GM19328 (cell line): ENCODE data around the gene STK32B.

Experiments
- ATAC-seq: cut with Tn5 transposase; IDR thresholded peaks from one replicate; pipeline ENCODE4 v1.9.1; 2021; ENCODE audit warnings: mild to moderate bottlenecking, moderate library complexity; ENCODE audit not compliant: unreplicated experiment

The STK32B gene

DNA sequence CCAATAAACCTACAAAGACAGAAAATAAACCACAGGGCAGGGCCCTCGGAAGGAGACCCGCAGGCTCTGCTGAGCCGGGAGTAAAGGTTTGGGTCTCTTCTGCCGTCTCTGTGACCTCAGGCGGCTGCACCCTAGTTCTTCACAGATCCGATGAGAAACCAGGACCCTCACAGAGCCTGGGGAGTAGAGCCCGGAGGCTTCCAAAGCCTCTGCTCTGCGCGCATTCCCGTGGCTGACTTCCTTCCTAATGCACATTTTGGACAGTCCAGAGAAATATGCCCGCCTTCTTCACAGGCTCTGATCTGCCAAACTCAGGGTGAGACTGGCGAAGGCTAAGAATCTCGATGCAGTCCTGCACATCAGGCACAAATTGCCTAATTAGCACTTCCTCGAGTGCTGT lies 411.6 kb downstream of the STK32B start:
- ATAC-seq: no peak

DNA sequence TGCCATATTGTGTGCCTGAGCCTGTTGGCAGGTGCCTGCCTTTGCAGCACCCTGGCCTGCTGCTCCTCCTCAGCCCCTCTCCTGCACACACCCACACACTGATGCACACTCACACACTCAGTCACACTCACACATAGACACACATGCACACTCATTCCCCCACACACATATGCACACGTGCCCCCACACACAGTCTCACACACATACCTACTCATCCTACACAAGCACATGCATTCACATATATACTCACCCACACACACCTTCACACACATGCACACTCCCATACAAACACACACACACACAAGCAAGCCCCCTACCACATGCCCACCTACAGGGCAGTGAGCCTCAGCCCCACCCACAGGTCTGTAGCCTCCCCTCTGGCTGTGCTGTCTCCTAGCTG lies 412.1 kb downstream of the STK32B start:
- no peak for ATAC-seq

DNA sequence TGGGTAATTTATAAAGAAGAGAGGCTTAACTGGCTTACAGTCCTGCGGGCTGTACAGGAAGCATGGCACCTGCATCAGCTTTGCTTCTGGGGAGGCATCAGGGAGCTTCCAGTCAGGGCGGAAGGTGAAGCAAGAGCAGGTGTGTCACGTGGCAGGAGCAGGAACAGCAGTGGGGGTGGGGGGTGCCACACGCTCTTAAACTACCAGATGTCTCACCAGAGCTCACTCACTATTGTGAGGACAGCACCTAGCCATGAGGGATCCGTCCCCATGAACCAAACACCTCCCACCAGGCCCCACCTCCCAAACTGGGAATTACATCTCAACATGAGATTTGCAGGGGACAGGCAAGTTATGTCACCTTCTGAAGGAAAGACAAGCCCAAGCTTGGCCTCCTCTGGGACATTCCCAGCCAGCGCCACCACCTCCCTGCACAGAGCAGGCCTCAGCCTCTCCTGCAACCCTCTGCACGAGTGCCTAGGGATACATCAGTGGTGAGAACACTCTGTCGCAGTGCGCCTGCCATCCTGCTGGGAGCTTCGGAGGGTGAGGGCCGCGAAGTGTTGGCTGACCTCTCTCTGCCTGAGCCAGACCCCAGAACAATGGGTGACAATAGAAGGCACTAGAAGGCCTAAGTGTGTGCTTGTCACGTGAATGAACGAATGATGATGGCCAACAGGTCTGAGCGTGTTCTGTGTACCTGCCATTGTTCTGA lies 412.8 kb downstream of the STK32B start:
- no peak for ATAC-seq

DNA sequence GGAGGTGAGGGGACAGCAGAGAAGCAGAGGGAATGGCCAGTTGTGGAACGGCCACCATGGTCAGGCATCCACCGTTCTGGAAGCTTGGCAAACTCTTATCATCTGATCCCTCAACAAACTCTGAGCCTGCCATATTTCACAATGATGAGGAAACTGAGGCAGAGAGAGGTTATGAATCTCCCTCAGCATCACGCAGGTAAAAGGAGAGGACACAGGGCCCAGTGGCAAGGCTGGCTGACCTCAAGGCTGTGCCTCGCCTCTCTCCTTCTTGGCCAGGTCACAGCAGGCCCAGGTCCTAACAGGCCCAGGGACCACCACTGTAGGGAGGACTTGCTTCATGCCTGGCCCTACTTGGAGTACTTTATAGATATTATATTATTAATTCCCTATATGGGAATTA lies 414.2 kb downstream of the STK32B start:
- ATAC-seq: no peak

DNA sequence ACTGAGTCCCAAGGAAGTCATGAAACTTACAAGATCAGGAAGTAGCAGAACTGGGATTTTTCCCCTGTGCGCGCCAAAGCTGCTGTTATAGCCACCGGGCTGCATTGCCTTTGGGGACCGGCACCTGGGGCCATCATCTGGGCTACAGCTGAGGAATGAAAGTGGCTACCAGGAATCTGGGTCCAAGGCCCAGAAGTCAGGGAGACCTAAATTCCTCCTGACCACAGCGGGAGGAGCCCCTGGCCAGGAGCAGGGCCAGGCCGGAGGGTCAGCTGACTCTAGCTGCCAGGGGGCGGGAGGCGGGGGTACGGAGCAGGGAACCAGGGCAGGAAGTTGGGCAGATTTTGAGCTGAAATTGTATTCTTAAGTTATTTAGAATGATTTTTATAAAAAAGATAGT lies 414.7 kb downstream of the STK32B start:
- no peak for ATAC-seq

DNA sequence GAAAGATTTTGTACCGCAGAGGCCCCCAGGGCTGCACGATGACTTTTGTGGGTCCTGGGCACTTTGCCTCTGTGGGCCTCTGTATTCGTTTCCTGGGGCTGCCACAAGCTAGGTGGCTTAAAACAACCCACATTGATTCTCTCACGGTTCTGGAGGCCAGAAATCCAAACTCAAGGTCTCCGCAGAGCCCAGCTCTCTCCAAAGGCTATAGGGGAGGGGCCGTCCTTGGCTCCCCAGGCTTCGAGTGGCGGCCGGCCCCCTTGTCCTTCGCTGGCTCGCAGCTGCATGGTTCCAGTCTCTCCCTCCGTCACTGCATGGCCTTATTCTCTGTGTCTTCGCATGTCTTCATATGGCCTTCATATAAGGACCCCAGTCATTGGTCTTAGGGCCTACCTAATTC lies 415.8 kb downstream of the STK32B start:
- ATAC-seq: no peak

DNA sequence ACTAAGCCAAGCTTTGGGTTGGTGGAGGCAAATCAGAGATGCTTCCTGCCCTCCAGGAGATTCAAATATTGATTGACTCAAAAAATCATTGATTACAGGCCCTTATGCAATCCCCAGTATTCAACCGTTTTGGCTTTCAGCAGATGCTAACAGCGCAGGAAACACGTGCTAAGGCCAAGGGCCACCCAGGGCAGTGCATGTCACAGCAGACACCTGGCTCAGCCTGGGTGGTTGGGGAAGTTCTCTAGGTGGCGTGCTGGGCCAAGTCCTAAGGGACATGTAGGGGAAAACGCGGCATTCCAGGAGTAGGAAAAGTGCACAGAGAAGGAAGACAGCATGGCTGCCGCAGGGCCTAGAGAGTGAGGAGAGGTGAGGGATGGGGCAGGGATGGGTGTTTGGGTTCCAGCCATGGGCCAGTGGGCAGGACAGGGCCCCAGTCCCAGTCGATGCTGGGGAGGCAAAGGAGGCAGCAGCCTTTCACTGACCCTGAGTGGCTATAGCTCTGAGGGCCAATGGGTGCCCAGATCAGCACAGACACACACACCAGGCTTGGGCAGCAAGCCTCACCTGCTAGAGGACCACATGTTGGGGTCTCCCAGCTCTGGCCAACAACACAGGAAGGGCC lies 418.0 kb downstream of the STK32B start:
- no peak for ATAC-seq

DNA sequence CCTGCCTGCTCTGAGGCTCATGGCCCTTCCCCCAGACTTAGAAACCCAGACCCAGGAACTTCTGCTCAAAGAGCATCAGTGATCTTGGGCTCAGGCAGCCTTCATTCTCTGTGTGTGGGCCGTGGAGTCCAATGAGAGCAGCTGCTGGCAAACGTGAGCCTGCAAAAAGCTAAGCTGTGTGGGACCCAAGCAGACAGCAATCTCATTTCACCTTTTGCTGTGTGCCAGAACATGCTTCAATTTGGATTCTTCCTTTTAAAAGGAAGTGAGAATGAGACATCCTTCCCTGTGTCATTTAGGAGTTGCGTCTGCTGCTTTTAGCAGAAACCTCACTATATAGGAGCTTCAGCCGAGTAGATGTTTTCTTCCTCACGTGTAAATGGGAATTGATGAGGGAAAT lies 418.6 kb downstream of the STK32B start:
- no peak for ATAC-seq

DNA sequence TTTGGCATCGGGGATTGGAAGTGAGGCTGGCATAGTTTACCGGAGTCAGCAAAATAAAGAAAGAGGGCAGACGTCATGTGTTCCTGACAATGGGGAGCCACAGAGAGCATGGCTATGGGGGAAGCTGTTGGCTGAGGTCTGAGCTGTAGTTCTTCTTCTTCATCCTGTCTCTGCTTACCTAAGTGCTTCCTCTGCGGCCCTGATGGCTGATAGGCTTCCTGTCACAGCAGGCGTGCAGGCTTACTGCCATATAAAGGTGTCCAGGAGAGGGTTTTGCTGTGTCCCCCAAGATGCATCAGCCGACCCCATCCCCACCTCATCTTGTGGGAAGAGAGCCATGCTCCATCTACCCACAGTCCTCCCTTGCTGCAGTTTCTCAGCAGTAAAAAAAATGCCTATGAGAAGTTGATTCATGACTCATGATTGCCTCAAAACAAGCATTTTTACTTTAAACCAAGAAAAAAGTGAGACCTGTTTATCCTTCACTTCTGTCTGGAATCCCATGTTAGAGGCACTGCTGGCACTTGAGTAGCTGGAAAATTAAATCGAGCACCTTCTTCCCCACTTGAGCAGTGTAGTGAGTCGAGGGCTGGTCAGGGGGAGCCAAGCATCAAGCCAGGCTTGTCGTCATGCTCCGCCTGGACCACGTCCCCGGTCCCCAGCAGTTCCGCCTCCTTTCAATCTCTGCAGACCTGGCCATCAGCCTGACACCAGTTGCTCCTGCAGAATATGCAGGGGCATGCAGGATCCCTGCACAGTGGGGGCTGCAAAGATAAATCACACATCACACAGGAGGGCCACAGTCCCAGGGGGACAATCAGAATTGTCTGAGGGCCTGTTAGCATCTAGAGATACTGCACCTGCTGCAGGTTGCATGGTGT lies 419.3 kb downstream of the STK32B start:
- no peak for ATAC-seq

DNA sequence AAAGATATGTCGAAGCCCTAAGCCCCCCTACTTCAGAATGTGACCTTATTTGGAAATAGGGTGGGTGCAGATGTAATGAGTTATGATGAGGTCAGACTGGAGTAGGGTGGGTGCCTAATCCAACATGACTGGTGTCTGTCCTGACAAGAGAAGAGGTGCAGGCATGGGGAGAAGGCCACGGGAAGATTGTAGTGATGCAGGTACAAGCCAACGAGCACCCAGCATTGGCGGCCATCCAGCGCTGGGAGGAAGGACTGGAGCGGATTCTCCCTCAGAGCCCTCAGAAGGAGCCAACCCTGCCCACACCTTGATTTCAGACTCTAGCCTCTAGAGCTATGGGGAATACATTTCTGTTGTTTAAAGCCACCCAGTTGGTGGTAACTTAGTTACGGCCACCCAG lies 419.9 kb downstream of the STK32B start:
- no peak for ATAC-seq

DNA sequence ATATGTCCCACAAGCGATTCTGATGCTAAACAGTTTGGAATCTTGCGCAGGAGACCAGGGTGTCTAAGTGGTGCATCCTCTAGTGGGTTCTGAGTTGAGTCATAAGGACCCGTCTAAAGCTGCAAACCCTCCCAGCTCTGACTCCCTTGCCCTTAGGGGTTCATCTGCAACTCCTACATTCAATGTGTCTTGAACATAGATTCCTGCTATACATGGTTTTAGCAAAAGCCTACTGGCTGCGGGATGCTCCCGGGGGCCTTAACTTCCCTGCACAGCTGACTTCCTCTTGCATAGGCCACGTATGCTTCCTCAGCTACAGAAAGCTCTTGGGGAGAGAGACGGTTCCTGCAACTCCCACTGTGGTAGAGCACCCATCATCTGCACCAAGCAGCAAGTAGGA lies 420.4 kb downstream of the STK32B start:
- ATAC-seq: no peak

DNA sequence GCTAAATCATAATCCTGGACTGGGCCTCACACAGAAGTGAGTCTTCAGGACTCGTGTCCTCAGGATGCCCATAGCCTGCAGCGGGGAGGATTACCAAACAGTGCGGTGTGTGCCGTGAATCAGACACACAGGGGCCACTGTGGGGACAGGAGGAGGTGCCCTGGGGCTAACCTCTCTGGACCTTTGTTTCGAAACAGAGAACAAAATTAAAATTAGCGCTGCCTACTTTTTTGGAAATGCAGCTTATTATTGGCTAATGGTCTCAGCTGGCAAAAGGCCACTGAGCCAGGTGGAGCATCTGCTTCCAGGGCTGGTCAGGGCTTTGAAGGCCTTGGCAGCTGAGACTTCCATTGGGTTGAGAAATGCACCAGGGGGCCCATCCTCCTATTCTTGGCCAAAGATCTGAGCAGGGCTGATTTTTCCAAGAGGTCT lies 420.9 kb downstream of the STK32B start:
- no peak for ATAC-seq

DNA sequence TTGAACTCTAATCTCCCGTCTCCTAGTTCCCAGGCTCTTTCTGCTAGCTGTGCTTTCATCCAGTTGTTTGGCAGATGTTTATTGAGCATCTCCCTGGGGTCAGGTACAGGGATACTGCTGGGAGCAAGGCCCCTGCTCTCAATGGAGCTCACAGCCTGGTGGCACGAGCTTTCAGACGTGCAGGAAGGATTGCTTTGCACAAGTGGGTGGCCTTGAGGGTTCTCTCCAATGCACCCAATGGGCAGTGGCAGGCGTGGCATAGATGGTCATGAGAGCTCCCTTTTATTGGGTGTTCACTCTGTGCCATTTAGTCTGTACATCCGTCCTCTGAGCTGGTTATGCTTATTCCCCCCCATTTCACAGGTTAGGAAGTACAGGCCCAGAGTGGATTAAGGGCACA lies 421.8 kb downstream of the STK32B start:
- ATAC-seq: no peak

DNA sequence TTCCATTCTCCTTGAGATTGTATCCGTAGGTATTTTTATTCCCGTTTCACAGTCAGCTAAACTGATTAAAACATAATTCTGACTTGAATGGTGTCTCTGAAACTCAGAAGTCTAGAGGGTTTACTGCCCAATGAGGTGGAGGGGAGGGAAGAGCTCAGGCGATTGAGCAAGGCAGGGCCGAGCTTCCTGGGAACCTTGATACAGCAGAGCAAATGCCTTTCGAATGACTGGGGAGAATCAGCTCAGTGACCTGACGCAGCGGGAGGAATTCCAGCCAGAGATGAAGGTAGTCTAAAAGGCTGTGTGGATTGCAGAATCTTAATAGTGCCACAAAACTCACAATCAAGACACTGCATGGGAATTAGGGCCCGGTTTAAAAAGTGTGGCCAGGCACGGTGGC lies 423.5 kb downstream of the STK32B start:
- no peak for ATAC-seq

DNA sequence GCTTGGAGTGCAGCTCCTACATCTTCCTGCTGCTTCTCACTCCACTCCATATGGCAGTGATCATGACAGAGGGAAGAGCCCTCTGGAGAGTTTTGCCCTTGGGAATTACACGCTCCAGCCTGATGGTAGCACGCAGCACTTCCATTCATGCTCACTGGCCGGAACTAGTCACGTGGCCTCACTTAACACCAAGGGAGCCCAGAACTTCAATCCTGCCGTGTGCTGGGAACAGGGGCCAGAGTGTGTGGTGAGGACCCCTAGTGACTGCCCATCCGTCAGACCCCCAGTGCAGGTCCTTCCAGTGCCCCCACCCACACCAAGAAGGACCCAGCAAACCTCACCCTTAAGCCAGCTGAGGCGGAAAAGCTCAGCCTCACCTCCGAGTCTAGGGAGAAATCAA lies 426.3 kb downstream of the STK32B start:
- no peak for ATAC-seq

DNA sequence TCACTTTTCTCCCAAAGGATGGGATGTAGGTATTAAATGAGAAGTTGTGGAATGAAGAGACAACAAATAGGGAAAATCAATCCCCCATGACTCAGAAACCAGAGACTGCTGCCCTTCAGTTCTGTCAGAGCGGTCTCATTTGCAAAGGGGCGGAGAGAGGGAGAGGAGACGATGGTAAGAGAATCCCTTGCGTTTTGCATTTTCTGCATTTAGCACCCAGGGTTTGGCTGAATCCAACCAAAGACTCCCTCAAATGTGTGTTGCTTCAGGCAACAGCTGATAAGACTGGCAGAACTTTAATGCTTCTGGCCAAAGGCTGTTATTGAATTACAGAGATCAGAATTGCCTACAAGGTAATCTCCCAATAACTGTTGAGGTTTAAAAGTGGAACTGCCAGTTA lies 426.9 kb downstream of the STK32B start:
- no peak for ATAC-seq

DNA sequence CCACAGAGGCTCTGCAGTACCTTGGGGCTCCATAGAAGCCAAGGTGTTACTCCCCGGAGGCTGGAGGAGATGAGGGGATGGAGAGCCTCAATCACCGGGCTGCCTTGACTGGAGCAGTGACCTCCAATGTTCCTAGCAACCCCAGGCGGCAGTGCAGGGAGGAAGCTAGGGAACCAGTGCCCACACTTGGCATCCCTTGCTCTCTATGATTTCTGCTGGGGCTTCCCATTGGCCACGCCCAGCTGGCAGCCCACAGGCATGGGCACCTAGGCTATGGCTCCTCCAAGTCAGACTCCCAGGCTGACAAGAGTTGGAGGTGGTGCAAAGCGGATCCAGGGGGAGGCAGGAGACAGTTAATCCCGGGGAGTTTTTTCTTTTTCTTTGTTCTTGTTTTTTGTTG lies 427.4 kb downstream of the STK32B start:
- no peak for ATAC-seq

DNA sequence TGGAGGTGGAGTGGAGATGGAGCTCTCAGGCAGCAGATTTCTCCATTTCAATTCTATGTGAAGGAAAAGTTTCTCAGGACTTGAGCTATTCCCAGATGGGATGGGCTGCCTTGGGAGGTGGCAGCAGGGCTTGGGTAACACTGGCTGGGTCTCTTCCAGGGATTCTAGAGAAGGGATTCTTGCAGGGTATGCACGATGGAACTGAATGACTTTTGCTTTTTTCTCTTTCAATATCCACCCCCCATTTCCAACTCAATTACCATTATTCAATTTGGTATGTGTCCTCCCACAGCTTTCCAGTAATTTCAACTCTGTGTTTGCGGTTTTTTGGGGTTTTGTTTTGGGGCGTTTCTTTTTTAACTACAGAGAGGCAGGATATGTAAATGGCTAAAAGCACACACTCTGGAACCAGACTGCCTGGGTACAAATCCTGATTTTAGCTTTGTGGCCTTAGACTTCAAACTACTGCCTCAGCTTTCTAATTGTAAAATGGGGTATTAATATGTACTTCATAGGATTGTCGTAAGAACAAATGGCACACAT lies 428.3 kb downstream of the STK32B start:
- no peak for ATAC-seq

DNA sequence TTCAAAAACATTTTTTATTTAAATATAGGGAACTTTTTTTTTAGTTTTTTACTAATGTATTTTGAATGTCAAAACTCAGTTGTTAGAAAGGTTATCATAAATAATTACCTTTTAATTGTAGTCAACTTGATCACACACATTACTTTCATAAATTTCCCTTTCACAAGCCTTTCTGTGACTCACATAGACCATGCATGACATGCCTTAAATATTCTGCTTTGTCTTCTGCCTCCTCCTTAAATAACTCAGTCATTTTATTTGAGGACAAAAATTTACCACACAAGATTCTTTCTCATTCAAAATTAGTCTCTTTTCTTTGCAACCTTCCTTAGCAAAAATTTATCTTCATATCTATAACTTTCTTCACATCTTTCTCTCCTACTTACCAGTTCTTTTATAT lies 437.1 kb downstream of the STK32B start:
- no peak for ATAC-seq

DNA sequence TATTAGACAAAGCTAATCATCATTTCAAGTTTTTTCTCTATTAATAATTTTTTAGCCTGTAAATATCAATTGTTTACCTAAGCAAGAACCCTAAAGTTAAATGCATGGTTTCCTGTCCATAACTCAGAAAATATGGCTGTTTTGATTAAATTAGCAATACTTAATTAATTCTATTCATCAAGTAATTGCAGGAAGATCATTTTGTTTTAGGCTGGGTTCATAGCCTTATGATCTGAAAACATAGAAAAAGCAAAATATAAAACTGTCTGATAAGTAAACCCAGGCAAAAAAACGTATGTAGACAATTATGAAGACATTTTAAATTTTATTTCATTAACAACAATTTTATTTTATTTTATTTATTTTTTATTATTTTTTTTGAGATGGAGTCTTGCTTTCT lies 438.0 kb downstream of the STK32B start:
- ATAC-seq: no peak

DNA sequence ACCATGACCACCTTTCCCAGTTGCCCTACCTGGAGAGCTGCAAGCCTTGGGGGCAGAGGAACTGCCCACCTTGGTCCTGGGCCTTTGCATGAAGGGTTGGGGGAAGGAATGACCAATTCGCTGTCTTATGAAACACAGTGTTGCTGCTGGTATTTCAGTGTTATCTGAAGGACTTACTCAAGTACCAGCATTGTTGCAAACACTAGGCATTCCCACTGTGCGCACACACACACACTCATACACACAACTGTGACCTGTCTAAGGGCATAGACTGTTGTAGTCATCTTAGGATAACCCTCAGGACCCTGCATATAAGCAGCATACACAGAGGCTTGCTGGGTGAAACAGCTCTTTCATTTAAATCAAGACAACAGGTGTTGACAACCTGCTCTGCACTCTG lies 446.2 kb downstream of the STK32B start:
- no peak for ATAC-seq

DNA sequence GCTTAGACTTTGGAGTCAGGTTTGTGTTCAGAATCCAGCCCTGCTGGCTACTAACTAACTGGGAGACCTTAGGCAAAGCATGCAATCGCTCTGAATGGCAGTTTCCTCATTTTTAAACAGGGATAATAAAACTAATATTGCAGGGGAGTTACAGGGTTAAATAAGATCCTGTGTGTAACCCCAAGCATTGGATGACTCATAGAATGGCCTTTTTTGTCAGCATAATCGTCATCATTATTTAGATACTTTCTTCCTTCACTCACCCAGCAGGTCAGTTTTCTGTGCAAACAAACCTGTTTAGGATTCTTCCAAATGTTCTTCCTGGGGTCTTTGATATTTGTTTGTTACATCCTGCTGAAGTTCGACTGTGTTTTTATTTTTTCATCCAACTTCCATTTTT lies 448.9 kb downstream of the STK32B start:
- no peak for ATAC-seq
